ENCODE measurements around the gene LMCD1.
"Not testable (repeated sequence)": the region's sequence is repeated elsewhere in the genome, so short reads cannot be mapped to it uniquely, and the experiment has no call there.

The LMCD1 gene

DNA sequence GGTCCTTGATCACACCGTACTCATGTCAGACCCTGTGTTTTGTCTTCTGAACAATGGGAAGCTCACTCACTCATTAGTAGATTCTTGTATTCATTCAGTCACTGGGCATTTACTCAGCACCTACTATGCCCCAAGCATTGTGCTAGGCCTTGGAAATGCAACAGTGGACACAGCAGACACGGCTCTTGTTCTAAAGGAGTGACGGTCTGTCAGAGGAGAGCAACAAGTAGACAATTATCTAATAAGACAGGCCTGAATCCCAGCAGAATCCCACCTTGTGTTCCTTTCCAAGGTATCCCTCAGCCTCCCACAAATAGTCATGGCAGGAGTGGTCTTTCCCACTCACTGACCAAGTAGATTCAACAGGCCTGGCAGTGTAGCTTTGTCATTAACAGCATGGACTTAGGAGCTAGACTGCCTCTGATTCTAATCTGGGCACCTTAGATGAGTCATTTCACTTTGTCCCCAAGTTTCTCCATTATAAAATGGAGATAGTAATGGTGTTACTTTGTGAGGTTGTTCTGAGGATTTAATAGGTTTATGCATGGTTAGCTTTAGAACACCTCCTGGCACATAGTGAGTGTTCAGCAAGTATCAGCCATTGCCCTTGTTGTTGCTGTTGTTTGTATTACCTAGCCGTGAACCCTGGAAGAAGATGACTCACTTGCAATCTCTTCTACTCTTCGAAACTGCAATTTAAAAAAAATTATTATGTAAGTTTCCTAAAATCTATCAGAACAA, 73.9 kb downstream of the LMCD1 start:
- in situ Hi-C loops (cut with MboI; ENCODE audit: low pct_unique_long_range_greater_than_20kb, low sequenced_read_pairs) = no loop called here
- DNase-seq = no peak

DNA sequence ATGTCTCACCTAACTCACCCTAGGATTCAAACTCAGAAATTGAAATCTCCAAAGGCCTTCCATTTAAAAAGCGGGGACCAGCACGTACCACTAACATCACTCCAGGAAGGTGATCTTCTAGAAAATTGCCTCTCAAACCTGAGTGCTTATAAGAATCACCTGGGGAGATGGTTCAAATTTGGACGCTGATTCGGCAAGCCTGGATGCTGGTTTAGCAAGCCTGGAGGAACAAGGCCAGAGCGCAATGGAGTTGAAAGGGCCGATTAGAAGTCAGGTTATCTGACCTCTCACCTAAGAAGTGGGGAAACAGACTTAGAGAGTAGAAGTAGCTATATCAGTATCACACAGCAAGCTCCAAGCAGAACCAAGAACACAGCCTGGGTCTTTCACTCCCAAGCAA, 74.8 kb downstream of the LMCD1 start:
- in situ Hi-C loops (cut with MboI; ENCODE audit: low pct_unique_long_range_greater_than_20kb, low sequenced_read_pairs) = no loop called here
- no peak for DNase-seq

DNA sequence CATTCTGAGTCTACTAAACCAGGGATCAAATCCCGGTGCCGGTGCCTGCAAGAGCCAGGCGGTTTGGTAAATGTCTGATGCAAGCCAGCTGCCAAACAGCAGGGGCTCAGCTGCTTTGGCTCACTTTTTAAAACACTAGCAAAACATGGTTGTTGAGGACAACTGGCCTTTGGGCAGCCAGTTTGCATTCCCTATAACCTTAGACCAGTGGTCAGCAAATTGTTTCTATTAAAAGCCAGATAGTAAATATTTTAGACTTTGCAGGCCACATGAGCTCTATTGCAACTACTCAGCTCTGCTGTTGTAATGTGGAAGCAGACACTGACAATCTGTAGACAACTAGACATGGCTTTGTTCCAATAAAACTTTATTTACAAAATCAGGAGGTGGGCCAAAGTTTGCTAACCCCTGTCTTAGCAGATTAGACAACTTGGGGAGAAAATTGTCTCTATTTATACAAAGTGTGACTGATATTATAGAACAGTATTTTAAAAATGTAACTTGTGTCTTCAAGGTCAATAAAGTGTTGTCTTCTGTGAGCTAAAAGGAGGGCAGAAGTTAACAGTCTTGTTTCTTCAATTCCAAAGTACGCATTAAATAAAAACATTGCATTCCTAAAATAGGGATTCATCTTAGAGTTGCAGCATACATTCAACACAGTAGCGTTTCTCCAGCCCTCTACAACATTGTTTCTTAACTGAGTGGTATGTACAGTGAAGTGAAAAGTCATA, 75.4 kb downstream of the LMCD1 start:
- in situ Hi-C loops (cut with MboI; ENCODE audit: low pct_unique_long_range_greater_than_20kb, low sequenced_read_pairs) = no loop called here
- DNase-seq = no peak

DNA sequence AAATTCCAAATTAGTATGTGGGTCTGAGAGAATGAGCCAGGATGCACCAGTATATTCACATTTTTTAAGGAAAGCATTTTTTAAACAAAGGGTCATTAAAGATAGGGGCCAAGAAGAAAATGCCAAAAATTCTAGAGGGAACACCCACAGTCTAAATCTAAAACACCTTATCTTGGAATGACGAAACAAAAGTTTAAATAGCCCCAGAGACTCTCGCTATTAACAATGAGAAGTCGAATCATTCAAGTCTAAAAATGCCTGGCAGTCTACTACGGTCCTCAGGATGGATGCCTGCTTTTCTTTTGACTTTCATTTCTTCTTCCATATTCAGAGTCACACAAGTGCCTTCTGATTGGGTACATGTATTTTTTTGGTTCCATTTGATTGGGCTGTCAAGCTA, 76.7 kb downstream of the LMCD1 start:
- in situ Hi-C loops (cut with MboI; ENCODE audit: low pct_unique_long_range_greater_than_20kb, low sequenced_read_pairs) = no loop called here

DNA sequence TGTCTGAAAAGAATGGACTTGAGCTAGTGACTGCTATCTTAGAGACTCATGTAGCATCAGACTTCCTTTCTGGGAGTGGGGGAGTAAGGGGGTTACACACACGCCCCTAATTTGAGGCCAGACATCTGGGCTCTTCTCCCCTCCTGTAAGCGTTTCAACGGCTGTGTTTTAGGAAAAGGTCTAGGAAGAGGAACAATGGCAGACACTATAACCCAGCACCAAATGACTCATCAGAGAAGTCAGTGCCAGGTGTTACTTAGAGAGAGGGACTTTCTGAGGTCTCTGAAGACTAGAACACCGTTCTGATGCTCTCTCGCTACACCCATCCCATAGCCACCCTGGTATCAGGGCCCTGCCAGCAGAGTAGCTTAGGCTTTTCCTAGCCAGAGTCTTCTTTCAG, 77.5 kb downstream of the LMCD1 start:
- in situ Hi-C loops (cut with MboI; ENCODE audit: low pct_unique_long_range_greater_than_20kb, low sequenced_read_pairs) = no loop called here
- peak; percentile 2 for DNase-seq

More for the DNA sequence above, 76.7 kb downstream of the LMCD1 start:
- no peak for DNase-seq

DNA sequence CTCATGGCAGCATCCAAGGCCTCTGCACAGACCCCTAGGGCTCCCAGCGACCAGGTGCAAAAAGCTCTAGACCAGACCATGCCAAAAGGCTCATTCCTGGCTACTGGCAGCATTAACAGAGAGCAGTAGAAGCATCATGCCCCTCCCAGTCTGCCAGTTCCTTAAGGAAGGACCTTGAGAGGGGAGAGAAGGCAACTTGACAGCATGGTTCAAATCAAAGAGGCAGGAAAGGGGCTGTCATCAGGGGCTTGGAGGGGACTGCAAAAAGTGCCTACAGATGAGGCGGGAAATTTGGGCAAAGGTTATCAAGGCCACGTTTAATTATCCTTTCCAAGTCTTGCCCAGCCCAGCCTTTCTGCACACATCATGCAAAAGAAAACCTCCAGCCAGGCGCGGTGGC, 78.3 kb downstream of the LMCD1 start:
- in situ Hi-C loops (cut with MboI; ENCODE audit: low pct_unique_long_range_greater_than_20kb, low sequenced_read_pairs) = no loop called here
- no peak for DNase-seq

DNA sequence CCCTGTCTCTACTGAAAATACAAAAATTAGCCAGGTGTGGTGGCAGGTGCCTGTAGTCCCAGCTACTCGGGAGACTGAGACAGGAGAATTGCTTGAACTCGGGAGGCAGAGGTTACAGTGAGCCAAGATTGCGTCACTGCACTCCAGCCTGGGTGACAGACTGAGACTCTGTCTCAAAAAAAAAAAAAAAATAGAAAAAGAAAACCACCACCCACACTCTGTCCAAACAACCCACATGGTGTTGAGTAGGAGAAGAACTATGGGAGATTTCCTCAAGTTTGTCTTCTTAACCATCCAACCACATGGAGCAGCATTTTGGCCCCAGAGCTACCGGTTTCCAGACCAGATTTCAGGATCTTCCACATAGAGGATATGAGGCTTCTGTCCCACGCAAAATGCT, 78.8 kb downstream of the LMCD1 start:
- DNase-seq; in situ Hi-C loops (cut with MboI; ENCODE audit: low pct_unique_long_range_greater_than_20kb, low sequenced_read_pairs): not testable (repeated sequence)

DNA sequence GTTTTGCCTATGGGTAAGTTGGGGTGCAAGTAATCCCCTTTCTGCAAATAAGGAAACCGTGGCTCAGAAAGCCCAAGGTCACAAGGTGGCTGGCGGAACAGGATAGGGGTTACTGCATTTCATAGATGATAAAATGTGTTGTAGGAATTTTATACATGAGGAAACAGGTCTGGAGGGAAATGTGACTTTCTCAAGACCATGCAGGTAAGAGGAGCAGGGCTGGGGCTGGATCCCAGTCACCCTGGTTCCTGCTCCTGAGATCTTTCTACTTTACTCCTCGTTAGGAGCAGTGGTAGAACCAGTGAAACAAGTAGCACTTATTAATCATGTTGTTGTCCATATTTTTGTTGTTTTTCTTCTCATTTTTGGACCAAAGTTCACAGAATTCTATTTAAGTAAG, 79.8 kb downstream of the LMCD1 start:
- in situ Hi-C loops (cut with MboI; ENCODE audit: low pct_unique_long_range_greater_than_20kb, low sequenced_read_pairs) = no loop called here
- DNase-seq = no peak

DNA sequence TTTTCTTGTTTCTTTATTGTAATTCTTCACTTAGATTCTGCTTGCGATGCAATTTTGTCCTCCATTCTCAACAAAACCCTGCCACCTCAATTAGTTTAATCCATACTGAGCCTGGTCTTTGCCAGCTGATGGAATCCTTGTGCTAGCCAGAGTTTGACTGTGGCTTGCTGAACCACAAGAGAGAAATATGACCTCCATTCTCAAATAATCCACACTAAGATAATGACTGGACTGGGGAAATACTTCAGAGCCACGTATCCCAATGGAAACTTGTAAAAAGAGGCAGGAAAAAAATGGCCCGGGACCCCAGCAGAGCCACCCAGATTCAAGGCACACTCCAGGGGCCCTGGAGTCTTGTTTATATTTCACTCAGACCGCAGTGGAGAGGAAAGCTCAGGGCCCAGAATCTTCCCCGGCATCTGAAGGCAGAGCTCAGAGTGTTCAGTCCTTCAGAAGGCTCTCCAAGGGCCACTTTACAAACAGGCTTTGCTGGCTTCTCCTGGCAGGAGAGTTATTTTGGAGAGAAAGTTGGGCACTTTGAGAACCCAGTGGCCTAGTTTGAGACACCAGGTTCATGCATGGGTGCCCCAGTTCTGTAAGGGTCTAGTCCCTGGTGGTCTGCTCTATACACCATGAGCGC, 80.3 kb downstream of the LMCD1 start:
- no peak for DNase-seq
- in situ Hi-C loops (cut with MboI; ENCODE audit: low pct_unique_long_range_greater_than_20kb, low sequenced_read_pairs) = no loop called here

DNA sequence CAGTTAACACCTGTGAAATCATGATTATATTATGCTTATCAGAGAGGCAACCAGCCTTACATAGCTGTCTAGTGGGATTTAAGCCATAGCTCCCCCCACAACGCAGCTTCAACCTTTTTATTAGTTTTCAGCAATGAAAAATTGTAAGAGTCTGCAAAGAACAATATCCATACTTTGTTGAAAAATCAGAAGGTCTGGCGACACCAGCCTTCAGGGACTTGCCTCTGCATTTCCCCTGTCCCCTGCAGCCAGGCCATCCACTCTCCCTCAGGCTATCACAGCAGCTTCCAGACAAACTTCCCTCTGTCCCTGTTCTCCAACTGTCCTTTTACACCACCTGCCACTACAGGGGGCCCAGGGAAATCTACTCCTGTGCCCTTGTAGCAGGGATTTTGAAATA, 83.0 kb downstream of the LMCD1 start:
- in situ Hi-C loops (cut with MboI; ENCODE audit: low pct_unique_long_range_greater_than_20kb, low sequenced_read_pairs) = no loop called here
- no peak for DNase-seq

DNA sequence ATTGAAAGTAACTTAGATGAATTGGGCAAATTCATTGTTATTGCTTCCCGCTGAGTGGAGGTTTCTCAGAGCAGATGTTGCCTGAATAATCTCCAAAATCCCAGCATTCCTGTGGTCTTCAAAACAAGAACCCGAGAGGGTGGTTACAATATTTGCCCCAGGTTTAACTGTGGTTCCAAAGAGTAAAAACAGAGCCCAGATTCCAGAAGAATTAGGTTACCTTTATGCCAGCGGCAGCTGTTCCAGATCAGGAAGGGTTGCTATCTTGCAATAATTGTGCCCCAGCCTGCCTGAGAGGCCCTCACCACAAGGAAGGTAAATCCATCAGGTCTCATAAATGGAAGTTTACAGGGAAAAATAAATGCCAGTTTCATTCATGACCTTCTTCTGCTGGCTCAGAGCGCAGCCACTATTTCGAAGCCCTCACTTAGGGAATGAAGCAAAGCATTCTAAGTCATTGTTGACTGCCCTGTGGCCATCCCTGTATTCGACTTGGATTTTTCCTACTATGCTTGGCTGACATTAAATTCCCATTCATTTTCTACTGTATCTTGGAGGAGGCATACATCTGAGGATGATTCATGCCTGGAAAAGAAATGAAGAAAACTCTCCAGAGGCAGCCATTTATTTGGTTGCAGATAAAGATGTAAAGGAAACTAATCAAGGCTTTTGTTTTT, 88.4 kb downstream of the LMCD1 start:
- in situ Hi-C loops (cut with MboI; ENCODE audit: low pct_unique_long_range_greater_than_20kb, low sequenced_read_pairs) = no loop called here
- no peak for DNase-seq

DNA sequence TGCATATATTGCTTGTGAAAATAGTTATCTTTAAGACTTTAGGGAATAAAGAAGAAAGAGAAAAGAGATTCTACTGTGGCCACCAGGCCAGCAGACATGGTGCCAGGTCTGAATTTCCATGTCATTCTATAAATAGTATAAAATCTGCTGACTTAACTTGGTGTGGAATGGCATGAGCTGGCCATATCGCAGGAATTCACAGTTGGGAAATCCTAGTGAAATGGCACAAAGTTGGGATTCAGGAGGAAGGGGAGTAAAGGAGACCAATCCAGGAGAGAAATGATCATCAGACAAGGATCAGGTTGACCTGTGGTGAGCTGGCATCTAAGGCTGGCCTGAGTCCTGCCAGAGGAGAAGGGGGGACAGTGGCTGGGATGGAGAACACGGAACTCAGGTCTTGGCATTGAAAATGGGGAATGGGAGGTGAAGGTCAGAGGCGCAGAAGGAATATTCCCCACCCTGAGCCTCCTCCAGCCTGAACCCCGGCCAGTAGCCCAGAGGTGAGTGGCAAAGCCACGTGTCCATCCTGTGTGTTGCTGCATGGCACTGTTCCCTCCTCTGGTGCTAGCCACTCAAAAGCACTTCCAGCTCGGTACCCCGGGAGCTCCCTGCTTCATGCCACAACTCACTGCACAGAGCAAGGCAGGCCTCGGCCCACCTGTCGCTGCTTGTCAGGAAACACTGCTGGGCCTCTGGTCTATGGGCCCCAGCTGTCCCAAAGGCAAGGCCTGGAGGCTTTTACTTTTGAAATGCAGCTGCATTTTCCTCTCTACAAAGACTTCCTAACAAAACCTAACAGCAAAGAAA, 91.6 kb downstream of the LMCD1 start:
- no peak for DNase-seq
- in situ Hi-C loops (cut with MboI; ENCODE audit: low pct_unique_long_range_greater_than_20kb, low sequenced_read_pairs) = no loop called here

DNA sequence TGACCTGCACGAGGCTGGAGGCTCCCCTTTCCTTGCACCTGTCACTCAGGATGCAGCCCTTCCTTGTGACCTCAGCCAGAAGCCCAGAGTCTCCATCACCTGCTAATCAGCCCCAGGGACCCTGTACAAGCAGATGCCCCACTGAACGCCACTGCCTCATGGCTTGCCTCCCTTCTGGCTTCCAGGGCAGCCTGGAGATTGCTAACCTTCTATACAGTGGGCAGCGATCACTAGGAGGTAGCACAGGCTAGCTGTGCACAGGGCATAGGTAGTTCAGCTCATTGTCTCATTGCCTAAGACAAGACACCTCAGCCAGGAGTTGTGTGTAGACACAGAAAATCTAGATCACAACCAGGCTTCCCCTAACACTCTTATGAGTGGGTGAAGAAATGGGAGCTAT, 93.6 kb downstream of the LMCD1 start:
- in situ Hi-C loops (cut with MboI; ENCODE audit: low pct_unique_long_range_greater_than_20kb, low sequenced_read_pairs) = no loop called here
- no peak for DNase-seq

DNA sequence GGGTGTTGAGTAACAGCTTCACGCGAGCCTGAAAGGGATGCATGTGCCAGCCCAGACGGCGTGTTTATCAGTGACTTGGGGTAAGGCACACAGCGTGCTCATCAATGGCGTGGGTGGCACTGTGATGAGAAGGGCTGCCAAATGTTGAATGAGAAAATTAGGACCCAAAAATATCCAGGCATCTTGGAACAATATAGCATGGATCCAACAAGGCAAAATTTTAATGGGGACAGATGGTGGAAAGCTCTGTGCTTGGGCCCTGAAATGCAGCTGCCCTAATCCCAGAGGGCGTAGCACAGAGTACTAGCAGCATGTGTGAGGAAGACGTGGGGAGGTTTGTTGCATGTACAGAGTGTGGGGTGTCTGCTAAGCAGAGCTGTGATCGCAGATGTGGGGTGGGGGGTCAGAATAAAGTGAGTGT, 94.1 kb downstream of the LMCD1 start:
- DNase-seq = no peak
- in situ Hi-C loops (cut with MboI; ENCODE audit: low pct_unique_long_range_greater_than_20kb, low sequenced_read_pairs) = no loop called here

DNA sequence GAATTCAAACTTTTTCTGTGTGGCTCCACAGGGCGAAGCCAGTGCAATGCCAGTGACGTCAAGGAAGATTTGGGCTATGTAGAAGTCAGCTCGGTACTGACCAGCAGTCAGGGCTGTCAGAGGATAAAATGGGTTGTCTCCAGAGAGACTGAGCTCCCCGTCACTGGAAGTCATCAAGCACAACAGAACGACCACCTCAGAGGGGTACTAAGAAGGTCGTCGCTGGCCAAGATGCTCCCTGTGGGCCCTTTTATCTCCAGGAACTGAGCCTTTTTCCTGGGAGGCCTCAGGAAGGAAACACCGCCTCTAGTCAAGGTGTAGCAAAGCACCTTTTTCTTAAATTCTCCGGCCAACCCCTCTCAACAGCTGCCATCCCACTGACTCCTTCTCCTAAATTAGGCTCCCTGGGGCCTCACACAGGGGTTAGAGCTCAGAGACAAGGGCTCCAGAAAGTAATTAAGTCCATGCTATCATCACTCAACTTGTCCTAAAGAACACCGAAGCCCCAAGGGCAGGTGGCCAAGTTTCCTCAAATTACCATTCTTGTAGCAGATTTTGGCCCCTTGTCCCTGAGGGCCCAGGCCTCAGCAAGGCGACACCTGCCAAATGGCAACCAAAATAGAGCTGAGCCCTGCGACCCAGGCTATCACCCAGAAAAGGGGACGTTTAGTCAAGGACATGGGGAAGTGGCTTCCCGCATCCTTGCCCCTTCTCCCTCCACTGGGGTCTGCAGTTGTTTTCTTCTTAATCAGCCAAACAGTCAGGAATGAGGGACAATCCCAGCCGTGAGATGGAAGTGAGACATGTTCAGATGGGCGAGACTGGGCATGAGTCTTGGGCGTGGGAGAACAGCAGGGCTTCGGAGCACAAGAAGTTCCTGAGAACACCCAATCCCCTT, 94.9 kb downstream of the LMCD1 start:
- in situ Hi-C loops (cut with MboI; ENCODE audit: low pct_unique_long_range_greater_than_20kb, low sequenced_read_pairs) = no loop called here
- no peak for DNase-seq

DNA sequence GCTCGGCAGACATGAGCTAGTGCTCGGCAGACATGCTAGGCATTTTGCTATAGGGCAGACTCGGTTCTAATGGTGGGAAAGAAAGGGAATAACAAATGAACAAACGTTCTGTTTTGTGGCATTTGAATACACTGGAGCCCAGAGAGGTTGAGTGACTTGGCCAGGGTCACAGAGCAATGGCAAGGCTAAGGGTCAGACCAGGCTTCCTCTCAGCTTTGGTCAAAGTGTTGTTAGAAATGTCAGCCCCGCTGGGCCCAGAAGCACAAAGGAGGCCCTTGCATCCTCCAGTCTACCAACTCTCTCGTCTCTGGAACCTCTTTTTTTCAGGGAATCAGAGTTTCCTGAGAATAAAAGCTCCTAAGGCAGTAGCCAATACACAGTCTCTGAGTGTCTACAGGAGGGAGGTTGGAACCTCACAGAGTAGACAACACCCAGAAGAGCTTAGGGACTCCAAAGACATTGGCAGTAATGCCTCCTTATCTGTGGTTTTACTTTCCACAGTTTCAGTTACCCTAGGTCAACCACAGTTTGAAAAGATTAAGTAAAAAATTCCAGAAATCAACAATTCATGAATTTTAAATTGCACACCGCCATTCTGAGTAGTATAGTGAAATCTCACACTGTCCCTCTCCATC, 95.7 kb downstream of the LMCD1 start:
- no peak for DNase-seq
- in situ Hi-C loops (cut with MboI; ENCODE audit: low pct_unique_long_range_greater_than_20kb, low sequenced_read_pairs) = no loop called here

DNA sequence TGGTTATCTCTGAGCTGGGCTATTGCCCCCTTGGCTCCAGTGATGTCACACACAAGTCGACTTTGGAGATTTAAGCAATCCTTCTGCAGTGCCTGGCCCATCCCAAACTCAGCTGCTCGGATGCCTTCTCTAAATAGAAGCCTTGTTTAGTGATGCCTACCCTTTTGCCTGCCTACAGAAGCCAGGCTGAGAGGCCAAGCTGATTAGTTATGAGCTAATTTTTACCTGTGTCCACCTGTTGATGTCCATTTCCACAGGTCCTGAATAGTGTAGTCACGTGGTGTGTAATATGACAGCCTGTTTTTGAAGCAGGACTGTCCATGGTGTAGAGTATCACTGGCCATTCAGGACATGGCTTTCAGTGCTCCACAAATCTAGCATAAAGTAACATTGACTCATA, 97.5 kb downstream of the LMCD1 start:
- in situ Hi-C loops (cut with MboI; ENCODE audit: low pct_unique_long_range_greater_than_20kb, low sequenced_read_pairs) = no loop called here
- no peak for DNase-seq

DNA sequence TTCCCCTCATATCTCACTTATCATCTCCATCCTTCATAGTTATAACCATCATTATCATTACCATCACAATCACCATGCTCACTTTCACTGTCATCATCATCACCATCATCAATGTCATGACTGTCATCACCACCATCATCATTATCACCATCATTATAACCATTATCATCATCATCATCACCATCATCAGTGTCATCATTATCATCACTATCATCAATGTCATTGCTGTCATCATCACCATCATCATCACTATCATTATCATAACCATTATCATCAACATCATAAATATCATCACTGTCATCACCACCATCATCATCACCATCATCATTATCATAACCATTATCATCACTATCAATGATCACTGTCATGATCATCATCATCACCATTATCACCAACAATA, 98.8 kb downstream of the LMCD1 start:
- no peak for DNase-seq
- in situ Hi-C loops (cut with MboI; ENCODE audit: low pct_unique_long_range_greater_than_20kb, low sequenced_read_pairs) = no loop called here
